ENCODE measurements around the gene ADAMTS8. TPM values are rescaled to one million over a fixed set of nuclear protein-coding genes. Genes with fewer than 3 reads are reported as not detected.

Gene ADAMTS8
- total RNA-seq, 4 donors from 2014 or later: 0.38 to 0.56 TPM; not detected in 2

DNA sequence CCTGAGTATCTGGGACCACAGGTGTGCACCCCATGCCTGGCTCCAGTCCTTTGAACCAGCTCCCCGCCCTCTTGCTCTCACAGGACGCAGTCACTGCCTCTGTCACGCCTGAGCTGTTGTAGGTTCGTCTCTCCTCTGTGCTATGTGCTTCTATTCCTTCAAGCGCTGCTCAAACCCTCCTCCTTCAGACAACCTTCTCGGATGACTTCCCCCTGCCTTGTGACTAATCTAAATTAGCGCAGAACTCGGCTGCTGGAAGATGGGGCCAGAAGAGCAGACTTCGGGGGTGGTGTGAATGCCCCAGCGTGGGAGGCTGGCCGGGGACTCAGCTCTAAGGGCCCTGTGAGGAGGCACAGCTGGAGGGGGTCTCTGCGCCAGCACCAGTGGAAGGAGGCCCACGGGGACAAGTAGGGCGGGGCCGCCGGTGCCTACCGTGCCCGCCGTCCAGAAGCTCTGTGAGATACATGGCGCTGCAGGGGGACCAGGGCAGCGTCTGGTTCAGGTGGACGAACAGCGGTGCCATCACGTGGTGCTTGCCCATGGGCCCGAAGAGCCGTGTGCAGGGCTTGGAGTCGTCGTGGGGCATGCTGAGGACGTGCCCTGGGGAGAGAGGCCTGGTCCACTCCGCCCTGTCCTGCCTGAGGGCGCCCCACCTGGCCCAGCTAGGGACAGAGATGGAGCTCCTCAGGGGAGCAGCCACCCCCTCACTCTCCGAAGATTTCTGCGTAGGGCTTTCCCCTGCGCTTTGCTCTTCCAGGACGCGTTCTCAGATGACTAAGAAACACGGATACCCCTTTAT is 12.5 kb downstream of the ADAMTS8 start:
- WGBS, 2 donors: 65 to 79% methylated on average over 29 to 35 of the region's 37 CpGs
- intact Hi-C loops (cut with DNase I): no loop called here
- H3K27ac ChIP-seq: no peak overlapping the region
- DNase-seq: peak; percentile 35 to 48
- TF ChIP-seq POLR2A (IDR thresholded peaks at IDR 0.05): no peak
- TF ChIP-seq, protein P1, sequence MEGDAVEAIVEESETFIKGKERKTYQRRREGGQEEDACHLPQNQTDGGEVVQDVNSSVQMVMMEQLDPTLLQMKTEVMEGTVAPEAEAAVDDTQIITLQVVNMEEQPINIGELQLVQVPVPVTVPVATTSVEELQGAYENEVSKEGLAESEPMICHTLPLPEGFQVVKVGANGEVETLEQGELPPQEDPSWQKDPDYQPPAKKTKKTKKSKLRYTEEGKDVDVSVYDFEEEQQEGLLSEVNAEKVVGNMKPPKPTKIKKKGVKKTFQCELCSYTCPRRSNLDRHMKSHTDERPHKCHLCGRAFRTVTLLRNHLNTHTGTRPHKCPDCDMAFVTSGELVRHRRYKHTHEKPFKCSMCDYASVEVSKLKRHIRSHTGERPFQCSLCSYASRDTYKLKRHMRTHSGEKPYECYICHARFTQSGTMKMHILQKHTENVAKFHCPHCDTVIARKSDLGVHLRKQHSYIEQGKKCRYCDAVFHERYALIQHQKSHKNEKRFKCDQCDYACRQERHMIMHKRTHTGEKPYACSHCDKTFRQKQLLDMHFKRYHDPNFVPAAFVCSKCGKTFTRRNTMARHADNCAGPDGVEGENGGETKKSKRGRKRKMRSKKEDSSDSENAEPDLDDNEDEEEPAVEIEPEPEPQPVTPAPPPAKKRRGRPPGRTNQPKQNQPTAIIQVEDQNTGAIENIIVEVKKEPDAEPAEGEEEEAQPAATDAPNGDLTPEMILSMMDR (IDR thresholded peaks at IDR 0.05): no peak
- H3K4me1 ChIP-seq: peaks cover 0 to 3% of the 10 kb centered on the region in 2 donors
- no peaks in the 10 kb centered on the region for H3K36me3 ChIP-seq
- no peaks in the 10 kb centered on the region for H3K9me3 ChIP-seq
- no peaks in the 10 kb centered on the region for H3K27me3 ChIP-seq
- H3K4me3 ChIP-seq (replicated peaks in 1 of 3): no peak overlapping the region

DNA sequence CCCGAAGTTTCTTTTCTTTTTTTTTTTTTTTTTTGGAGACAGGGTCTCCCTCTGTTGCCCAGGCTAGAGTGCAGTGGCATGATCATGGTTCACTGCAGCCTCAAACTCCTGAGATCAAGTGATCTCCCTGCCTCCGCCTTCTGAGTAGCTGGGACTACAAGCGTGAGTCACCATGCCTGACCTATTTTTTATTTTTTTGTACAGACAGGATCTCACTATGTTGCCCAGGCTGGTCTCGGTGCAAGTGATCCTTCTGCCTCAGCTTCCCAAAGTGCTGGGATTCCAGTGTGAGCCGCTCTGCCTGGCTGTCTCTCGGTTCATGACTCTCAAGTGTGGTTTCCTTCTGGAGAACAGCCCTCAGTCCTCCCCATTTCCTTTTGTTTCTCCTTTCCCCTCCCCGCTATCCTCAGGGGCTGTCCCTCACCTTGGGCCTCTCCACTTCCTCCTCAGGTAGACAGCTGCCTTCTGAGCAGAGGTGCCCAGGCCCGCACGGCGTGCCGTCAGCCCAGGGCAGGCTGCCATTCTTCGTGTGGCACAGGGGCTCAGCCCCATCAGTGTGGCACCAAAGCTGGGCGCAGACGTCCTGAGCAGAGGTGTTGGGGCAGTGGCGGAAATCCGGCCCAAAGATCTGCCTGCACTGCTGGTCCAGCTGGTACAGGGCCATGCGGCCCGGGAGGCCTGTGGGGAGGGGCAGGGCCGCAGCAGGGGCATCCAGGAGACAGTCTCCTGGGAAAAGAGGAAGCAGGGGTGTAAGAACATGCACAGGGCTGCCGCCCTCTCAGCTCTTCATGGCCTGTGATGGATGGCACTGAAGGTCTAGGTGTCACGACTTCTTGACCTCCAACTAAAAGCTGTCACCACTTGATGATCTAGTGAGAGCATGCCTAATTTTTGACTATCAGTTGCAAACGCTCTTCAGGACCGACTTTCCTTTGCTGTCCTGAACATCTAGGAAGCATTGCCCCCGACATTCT is 14.0 kb downstream of the ADAMTS8 start:
- intact Hi-C loops (cut with DNase I): no loop called here
- WGBS, 2 donors: 86 to 90% methylated on average over 22 to 24 of the region's 24 CpGs
- H3K27ac ChIP-seq: no peak overlapping the region
- no peak for DNase-seq
- no peak for TF ChIP-seq POLR2A (IDR thresholded peaks at IDR 0.05)
- TF ChIP-seq, protein P1 (IDR thresholded peaks at IDR 0.05): no peak
- no peak overlapping the region for H3K4me3 ChIP-seq (replicated peaks in 1 of 3)
- H3K36me3 ChIP-seq: no peaks in the 10 kb centered on the region
- H3K9me3 ChIP-seq: no peaks in the 10 kb centered on the region
- H3K27me3 ChIP-seq: no peaks in the 10 kb centered on the region
- H3K4me1 ChIP-seq: peaks cover 0 to 3% of the 10 kb centered on the region in 2 donors

DNA sequence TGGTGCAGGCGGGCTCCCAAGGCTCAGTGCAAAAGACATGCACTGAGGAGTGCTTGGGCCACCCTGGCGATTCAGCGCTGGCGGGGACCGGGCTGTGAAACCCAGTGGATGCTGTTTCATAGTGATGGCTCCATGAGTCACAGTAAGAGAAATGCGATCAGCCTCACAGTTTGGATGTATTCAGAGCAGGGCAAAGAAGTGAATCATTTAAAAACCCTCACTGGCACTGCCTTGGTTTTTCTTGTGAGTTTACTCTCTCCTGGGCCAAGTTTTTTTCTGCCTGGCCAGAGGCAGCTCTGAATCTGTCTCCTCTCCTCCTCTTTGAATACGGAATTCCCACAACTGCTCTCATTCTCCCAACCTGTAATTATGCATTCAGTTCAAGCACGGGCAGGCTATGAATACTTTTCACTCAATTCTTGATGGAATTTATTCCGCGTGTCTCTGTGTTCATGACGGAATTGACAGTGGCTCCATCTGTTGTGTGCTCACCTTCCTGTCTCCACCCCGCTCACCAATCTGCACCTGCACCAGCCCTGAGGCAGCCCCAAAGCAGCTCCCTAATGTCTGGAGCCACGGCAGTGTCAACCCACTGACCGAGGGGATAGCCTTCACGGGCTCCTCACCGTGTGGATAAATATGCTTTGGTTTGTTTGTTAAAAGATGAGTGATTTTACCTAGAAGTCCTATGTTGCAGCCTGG is 14.9 kb downstream of the ADAMTS8 start:
- intact Hi-C loops (cut with DNase I): no loop called here
- H3K4me3 ChIP-seq (replicated peaks in 1 of 3): no peak overlapping the region

DNA sequence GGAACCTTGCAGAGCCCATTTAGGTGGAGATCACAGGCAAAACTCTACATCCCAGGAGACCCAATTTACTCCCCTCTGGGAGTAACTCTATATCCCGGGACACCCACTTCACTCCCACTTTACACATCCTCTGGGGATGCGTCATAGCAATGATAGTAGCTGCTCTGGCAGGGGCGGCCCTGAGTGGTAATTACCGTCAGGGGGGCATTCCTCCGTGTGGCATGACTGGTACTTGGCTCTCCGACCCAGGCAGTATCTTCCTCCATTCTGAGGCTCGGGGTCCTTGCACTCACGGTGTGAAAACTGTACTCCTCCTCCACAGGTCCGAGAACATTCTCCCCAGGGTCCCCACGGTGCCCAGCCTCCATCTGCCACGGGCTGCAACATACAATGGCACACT is 17.2 kb downstream of the ADAMTS8 start:
- H3K27ac ChIP-seq: no peak overlapping the region
- no peak overlapping the region for H3K4me3 ChIP-seq (replicated peaks in 1 of 3)
- WGBS, 2 donors: 78 to 80% methylated on average over 7 to 11 of the region's 11 CpGs
- no peak for TF ChIP-seq POLR2A (IDR thresholded peaks at IDR 0.05)
- H3K4me1 ChIP-seq: peaks cover 0 to 3% of the 10 kb centered on the region in 2 donors
- intact Hi-C loops (cut with DNase I): no loop called here
- no peaks in the 10 kb centered on the region for H3K9me3 ChIP-seq
- no peaks in the 10 kb centered on the region for H3K27me3 ChIP-seq
- no peak for DNase-seq
- no peaks in the 10 kb centered on the region for H3K36me3 ChIP-seq

More for the DNA sequence above, 14.9 kb downstream of the ADAMTS8 start:
- no peak for TF ChIP-seq POLR2A (IDR thresholded peaks at IDR 0.05)
- TF ChIP-seq, protein P1 (IDR thresholded peaks at IDR 0.05): no peak
- H3K4me1 ChIP-seq: peaks cover 0 to 3% of the 10 kb centered on the region in 2 donors
- H3K27ac ChIP-seq: no peak overlapping the region
- WGBS, 2 donors: 87 to 91% methylated on average over 16 of the region's 16 CpGs
- H3K36me3 ChIP-seq: no peaks in the 10 kb centered on the region
- H3K27me3 ChIP-seq: no peaks in the 10 kb centered on the region
- no peaks in the 10 kb centered on the region for H3K9me3 ChIP-seq
- no peak for DNase-seq

All from thyroid gland (tissue), 4 donors.